Adipocyte (in vitro differentiated cells): ENCODE data around the gene SDC3.

ENCODE experiments used
- DNase-seq: peaks from one replicate; pipeline ENCODE4 v3.0.0-alpha.2; 2015; ENCODE audit warnings: low read depth
- H3K27me3 ChIP-seq: replicated peaks from 2 replicates; pipeline ENCODE4 v1.7.0; 2013; ENCODE audit warnings: mild to moderate bottlenecking, low read length, moderate library complexity; ENCODE audit not compliant: control insufficient read depth, insufficient read depth
- H3K36me3 ChIP-seq: 2 replicates; pipeline ENCODE4 v1.7.0; 2013; ENCODE audit warnings: low read length, mild to moderate bottlenecking, moderate library complexity; ENCODE audit not compliant: control insufficient read depth, insufficient read depth, severe bottlenecking
- H3K4me1 ChIP-seq: 2 replicates; pipeline ENCODE4 v1.7.0; 2013; ENCODE audit warnings: mild to moderate bottlenecking, low read length, moderate library complexity; ENCODE audit not compliant: control insufficient read depth, insufficient read depth
- H3K4me3 ChIP-seq: 2 replicates; pipeline ENCODE4 v1.7.0; 2013; ENCODE audit warnings: mild to moderate bottlenecking, low read length, moderate library complexity
- H3K9ac ChIP-seq: 2 replicates; pipeline ENCODE4 v1.7.0; 2013; ENCODE audit warnings: mild to moderate bottlenecking, low read length, moderate library complexity
- H3K9me3 ChIP-seq: 2 replicates; pipeline ENCODE4 v1.7.0; 2013; ENCODE audit warnings: mild to moderate bottlenecking, low read length, moderate library complexity; ENCODE audit not compliant: control insufficient read depth

The SDC3 gene

DNA sequence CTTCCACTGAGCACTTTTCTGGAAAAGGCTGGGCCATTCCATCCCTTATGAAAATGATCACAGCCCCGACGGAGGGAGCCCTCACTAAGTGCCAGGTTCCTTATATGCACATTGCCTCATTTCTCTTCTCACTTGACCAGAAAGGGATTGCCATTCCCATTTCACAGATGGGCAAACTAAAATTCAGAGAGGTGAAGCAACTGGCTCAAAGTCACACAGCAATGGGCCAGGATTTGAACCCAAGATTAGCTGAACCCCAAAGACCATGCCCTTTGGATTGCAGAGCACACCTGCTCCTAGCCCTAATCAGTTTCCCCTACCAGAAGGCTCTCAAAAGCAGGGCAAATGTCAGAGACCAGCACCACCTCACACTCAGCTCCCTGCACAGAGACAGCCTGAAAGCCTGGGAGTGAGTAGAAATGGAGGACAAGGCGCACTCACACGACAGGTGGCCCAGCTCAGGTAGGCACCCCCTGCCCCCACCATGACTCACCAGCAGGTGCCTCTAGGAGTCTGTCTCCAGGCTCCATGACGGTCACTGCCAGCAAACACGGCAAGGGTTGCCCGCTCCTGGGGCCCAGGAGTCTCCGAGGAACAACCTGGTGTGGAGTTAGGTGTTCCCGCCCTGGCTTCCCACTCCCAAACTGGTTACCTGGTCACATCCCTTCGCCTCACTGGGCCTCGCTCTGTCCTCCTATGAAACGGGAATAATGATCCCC, 21.7 kb downstream of the SDC3 start:
- no peaks in the 10 kb centered on the region for H3K27me3 ChIP-seq
- H3K4me1 ChIP-seq = peaks cover 28% of the 10 kb centered on the region
- no peaks in the 10 kb centered on the region for H3K36me3 ChIP-seq
- DNase-seq = no peak
- H3K9me3 ChIP-seq = no peaks in the 10 kb centered on the region
- no peak overlapping the region for H3K9ac ChIP-seq
- no peak overlapping the region for H3K4me3 ChIP-seq

DNA sequence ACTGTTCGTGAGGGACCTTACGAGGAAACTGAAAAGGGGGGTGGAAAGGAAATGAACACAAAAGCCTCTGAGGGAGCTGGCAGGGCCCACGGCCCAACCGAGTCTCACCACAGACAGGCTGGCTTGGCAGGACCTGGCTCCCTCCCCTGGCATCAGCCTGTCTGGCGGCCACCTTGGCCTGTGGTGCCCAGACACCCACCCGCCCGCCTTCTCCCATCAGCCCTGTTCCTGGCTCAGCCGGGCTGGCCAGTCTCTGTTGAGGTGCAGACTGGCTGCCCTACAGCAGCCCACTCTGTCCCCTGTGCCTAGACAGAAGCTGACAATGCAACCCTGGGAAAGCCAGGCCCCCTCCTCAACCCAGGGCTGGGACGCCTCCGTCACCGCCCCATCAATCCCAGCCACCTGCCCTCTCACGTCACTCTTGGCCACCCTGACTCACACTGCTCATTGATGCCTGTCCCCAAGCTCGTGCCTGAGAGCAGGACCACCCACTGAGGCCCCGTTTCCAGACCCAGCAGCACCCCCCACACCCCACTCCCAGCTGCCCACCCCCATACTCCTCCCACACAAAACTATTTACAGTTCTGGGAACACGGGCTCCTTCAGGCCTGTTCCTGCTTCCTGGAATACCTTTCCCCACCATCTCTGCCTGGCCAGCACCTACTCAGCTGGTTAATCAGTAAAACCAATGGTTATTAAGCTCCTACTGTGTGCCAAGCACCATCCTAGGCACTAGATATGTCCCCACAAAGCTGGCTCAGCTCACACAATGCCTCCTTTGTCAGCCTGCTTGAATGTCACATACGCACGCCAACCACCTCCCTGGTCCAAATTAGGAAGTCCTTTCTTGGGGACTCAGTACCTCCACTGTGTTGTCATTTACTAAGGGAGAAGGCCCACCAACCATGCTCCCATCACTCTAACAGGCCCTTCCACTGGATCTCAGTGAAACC, 22.7 kb downstream of the SDC3 start:
- Histone ChIP-seq H3K36me3 (no peaks in the 10 kb centered on the region), H3K27me3 (no peaks in the 10 kb centered on the region), H3K4me1 (peaks cover 28% of the 10 kb centered on the region), H3K4me3 (no peak overlapping the region), H3K9ac (no peak overlapping the region), H3K9me3 (no peaks in the 10 kb centered on the region)
- DNase-seq = no peak

DNA sequence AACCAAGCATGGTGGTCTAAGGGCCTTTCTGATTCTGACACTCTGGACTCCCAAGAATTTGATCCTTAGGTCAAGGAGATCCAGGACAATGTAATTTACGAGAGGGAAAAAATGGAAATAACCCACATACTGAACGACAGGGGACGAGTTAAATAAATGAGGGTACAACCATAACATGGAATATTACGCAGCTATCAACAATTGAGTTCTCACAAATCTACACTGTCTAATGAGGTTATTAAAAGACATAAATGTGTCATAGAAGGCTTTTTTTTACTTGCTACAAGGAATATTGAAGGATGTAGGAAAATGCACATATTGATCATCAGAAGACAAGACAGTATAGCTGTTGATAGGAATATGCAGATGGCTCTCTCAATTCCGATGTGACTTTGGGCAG, 23.8 kb downstream of the SDC3 start:
- Histone ChIP-seq H3K9me3 (no peaks in the 10 kb centered on the region), H3K36me3 (no peaks in the 10 kb centered on the region), H3K9ac (no peak overlapping the region), H3K4me3 (no peak overlapping the region), H3K4me1 (peaks cover 28% of the 10 kb centered on the region), H3K27me3 (no peaks in the 10 kb centered on the region)
- DNase-seq = no peak

DNA sequence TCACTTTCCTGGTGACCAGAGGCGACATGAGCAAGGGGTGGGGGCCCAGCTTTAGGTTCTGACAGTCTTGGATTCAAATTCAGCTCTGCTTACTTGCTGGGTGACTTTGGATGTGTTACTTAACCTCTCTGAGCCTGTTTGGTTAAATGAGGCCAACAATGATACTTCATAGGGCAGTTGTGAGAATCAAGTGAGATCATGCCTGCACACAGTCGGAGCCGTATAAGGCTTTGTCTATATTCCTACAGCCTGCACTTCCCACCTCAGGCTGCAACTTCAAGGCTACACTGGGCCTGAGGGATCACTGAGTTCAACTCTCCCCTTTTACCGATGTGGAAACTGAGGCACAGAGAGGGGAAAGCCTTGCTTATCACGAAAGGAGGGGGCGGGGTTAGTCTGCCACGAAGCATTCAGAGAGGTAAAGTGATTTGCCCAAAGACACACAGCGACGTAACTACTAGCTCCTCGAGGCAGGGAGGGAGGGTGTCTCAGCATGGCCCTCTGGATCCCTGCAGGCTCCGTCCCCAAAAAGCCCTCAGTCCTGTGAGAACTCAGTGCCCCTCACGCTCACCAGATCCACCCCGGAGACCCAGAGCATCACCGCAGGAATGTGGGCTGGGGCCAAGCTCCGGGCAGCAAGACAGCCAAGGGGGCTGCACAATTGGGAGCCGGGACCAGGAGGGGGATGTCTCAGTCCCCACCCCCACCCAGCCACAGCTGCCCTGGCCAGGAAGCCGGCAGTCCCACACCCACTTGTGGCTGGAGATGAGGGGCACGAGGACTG, 25.0 kb downstream of the SDC3 start:
- H3K4me3 ChIP-seq = no peak overlapping the region
- H3K9me3 ChIP-seq = no peaks in the 10 kb centered on the region
- no peaks in the 10 kb centered on the region for H3K36me3 ChIP-seq
- no peak overlapping the region for H3K9ac ChIP-seq
- peaks cover 22% of the 10 kb centered on the region for H3K4me1 ChIP-seq
- DNase-seq = no peak
- H3K27me3 ChIP-seq = no peaks in the 10 kb centered on the region

DNA sequence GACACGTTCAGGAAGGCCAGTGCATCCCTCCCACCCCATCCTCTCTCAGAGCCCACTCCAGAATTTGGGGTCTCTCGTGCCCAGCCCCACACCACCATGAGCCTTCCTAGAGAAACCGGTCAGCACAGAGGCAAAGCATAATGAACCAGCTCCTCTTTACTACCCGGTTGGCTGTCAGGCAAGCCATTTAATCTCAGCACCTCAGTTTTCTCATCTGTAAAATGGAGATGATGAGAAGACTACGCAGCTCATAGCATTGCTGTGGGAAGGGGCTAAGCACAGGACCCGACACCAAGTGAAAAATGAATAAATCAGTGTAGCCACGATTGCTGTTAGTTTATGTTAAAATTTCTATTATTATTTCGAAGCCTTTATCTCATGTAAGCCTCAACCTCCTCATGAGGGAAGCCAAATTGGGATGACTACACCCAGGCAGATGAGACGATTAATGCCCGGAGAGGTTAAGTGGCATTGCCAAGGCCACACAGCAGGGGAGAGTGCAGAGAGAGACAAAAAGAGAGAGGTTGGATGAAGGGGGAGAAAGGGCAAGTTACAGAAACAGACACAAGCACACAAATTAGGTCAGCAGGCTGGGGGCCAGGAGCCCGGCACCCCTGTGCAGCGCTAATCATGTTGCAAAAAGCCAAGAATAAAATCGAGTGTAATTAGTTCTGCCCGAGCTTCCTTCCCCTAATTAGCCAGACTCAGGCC, 25.7 kb downstream of the SDC3 start:
- no peak for DNase-seq
- Histone ChIP-seq H3K4me1 (peaks cover 20% of the 10 kb centered on the region), H3K9ac (no peak overlapping the region), H3K36me3 (no peaks in the 10 kb centered on the region), H3K9me3 (no peaks in the 10 kb centered on the region), H3K27me3 (no peaks in the 10 kb centered on the region), H3K4me3 (no peak overlapping the region)

DNA sequence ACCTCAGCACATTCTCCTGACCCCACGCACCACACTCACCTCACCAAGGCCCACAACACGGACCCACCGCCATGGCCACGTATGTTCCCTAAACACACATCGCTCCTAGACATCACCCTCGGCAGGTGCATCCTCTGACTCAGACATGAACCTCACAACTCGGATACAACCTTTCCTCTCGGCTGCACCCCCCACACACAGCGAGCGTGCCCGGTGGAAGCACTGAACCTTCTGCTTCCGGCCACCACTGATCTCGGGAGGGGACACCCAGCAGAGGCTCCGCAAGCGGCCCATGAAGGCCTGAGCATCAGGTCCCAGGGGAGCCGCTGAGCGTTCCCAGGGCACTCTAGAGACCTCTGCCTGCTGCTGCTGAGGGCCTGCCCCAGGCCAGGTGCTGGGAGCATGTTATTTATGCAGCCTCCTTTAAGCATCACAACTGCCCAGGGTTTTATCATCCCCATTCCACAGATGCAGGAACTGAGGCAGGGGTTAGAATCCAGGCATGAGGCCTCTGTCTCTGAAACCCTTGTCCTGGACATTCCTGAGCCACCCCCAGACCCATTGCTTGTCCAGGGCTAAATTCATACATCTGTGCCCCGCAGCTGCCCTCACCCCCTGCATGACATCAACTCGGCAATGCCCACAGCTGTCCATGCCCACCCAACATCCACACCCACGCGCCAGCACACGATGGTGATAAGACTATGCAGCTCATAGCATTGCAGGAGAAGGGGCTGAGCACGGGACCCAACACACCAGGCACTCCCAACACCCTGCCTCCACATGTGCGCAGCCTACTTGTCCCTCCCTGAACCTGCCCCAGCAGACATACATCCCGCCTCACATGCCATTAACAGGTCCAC, 27.0 kb downstream of the SDC3 start:
- no peak overlapping the region for H3K9ac ChIP-seq
- H3K36me3 ChIP-seq = peaks cover 3% of the 10 kb centered on the region
- no peak for DNase-seq
- no peaks in the 10 kb centered on the region for H3K9me3 ChIP-seq
- no peak overlapping the region for H3K4me3 ChIP-seq
- H3K4me1 ChIP-seq = peaks cover 22% of the 10 kb centered on the region
- no peaks in the 10 kb centered on the region for H3K27me3 ChIP-seq

DNA sequence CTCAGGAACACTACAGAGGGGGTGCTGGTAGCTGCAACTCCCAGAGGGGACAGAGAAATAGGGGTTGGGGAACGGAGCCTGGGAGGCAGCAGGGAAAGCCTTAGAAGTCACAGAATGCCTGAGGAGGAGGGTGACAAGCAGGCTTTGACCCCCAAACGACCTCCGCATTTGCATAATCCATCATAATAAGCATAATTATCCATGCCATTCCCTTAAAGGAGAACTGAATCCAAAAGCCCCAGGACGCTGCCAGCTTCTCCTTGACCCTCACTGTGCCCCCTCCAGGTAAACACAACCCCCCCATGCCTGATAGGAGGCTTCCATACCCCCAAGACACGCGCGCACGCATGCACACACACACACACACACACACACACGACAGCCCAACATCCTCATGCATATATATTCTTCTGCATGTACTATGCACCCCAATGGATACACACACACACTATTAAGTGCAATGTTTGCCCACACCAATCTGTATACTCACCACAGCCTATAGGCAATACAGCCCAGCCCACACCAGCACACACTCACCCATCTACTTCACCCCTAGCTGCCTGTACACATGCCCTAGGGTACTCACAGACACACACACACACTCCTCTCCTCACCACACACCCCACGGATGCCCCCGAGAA, 27.8 kb downstream of the SDC3 start:
- Histone ChIP-seq H3K9ac (no peak overlapping the region), H3K36me3 (peaks cover 4% of the 10 kb centered on the region), H3K4me3 (no peak overlapping the region), H3K4me1 (peaks cover 22% of the 10 kb centered on the region), H3K9me3 (no peaks in the 10 kb centered on the region), H3K27me3 (no peaks in the 10 kb centered on the region)
- DNase-seq = no peak

DNA sequence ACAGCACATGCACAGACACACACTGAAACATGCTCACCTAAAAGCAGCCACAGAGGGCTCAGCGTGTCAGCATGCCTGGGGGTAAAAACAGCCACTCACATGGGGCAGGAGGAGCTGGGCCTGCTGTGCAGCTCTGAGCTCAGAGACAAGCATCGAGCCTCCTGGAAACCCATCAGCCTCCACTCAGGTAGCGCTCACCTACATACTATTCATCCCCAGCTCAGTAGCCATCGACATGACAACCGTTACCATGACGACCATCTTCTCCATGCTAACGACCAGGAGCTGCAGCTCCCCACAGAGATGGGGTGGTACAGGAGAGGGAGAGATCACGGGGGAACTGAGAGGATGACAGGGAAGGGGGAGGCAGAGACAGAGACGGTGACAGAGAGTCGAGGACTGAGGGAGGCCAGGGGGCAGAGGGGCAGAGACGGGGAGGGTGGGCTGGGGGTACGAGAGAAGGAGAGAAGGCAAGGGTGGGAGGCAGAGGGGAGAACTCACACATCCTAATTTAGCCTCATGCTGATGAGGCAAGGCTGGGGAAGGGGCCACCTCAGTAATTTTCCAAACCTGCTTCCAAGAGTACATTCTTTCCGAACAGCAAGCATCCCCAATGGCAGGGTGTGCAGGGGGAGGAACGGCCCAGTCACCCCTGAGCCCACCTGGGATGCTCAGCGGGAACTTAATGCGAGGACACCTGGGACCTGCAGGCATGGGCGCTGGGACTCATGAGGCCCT, 28.4 kb downstream of the SDC3 start:
- peaks cover 4% of the 10 kb centered on the region for H3K36me3 ChIP-seq
- peaks cover 22% of the 10 kb centered on the region for H3K4me1 ChIP-seq
- no peak overlapping the region for H3K9ac ChIP-seq
- H3K4me3 ChIP-seq = no peak overlapping the region
- no peak for DNase-seq
- no peaks in the 10 kb centered on the region for H3K27me3 ChIP-seq
- H3K9me3 ChIP-seq = no peaks in the 10 kb centered on the region

DNA sequence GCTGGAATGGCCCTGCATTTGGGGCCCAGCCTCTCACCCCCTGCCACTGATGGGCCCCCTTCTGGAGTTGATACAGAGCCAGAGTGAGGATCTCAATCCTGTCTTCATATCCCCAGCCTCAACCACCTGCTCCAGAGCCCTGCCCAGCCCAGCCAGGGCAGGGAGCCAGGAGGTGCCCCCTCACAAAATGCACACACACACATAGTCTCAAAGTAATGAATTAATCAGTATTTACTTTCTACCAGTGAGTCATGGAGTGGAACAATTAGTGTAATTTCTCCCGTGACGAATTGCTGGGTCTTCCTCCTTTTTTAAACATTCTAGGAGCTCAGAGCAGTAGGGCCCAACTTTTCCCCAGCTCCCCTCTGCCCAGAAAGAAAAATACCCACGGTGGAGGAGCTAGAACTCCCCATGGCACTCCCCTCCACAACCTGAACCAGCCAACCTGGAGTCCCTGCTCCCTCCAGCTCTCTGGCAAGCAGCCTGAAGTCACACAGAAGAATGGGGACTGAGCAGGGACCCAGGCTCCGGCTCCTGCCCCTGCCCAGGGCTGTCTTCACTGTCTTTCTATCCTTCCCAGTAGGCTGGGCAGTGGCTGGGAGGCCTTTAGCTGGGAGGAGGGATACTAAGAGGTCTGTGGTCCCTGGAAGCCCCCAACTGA, 29.3 kb downstream of the SDC3 start:
- Histone ChIP-seq H3K9ac (no peak overlapping the region), H3K9me3 (no peaks in the 10 kb centered on the region), H3K4me1 (peaks cover 22% of the 10 kb centered on the region), H3K36me3 (peaks cover 6% of the 10 kb centered on the region), H3K27me3 (no peaks in the 10 kb centered on the region), H3K4me3 (no peak overlapping the region)
- peak; percentile 48 for DNase-seq
